ENCODE data around the gene EDNRA.

- TF ChIP-seq POLR2A (IDR thresholded peaks at IDR 0.05; ENCODE audit: low read depth, low read length) (no peak), POLR2AphosphoS5 (IDR thresholded peaks at IDR 0.05; ENCODE audit: low read depth, low read length) (no peak)
Observed at GRCh38 chr4:147576084-147576483, 95.2 kb downstream of the EDNRA start.

Data from GM12892 (cell line).